ENCODE measurements around the gene NLGN2.
"Not testable (repeated sequence)": the region's sequence is repeated elsewhere in the genome, so short reads cannot be mapped to it uniquely, and the experiment has no call there.

NLGN2 gene

GRCh38 chr17:7363311-7363710 lies 44.3 kb upstream of the NLGN2 start:
- H3K4me3 ChIP-seq (replicated peaks; ENCODE audit: insufficient read depth, low read length): no peak overlapping the region
- no peaks in the 10 kb centered on the region for H3K27me3 ChIP-seq (ENCODE audit: insufficient read depth, poor library complexity, severe bottlenecking)
- H3K27ac ChIP-seq (replicated peaks): no peak overlapping the region
- no peak for TF ChIP-seq CTCF (IDR thresholded peaks at IDR 0.05; ENCODE audit: insufficient read depth, low read length)
- TF ChIP-seq SPI1 (IDR thresholded peaks at IDR 0.05; ENCODE audit: borderline replicate concordance, low read depth): no peak
- no peak for TF ChIP-seq POLR2AphosphoS5 (IDR thresholded peaks at IDR 0.05; ENCODE audit: low read depth)
- no peak for TF ChIP-seq GABPA (IDR thresholded peaks at IDR 0.05; ENCODE audit: low read depth)
- no peak for TF ChIP-seq REST (IDR thresholded peaks at IDR 0.05; ENCODE audit: insufficient replicate concordance, low read depth)
- no peak for DNase-seq (ENCODE audit: low read depth in 1 of 2, low spot score in 1 of 2)

- not testable (repeated sequence) for DNase-seq (ENCODE audit: low read depth in 1 of 2, low spot score in 1 of 2)
These were observed 41.7 kb upstream of the NLGN2 start for GRCh38 chr17:7365963-7366362.

GRCh38 chr17:7367083-7367482 lies 40.6 kb upstream of the NLGN2 start:
- Histone ChIP-seq H3K4me3 (replicated peaks; ENCODE audit: insufficient read depth, low read length) (no peak overlapping the region), H3K27me3 (ENCODE audit: insufficient read depth, poor library complexity, severe bottlenecking) (no peaks in the 10 kb centered on the region), H3K27ac (replicated peaks) (no peak overlapping the region)
- DNase-seq (ENCODE audit: low read depth in 1 of 2, low spot score in 1 of 2): no peak
- no peak for TF ChIP-seq POLR2AphosphoS5 (IDR thresholded peaks at IDR 0.05; ENCODE audit: low read depth)

More at GRCh38 chr17:7365963-7366362, 41.7 kb upstream of the NLGN2 start:
- not testable (repeated sequence) for H3K27ac ChIP-seq (replicated peaks); H3K27me3 ChIP-seq (ENCODE audit: insufficient read depth, poor library complexity, severe bottlenecking); H3K4me3 ChIP-seq (replicated peaks; ENCODE audit: insufficient read depth, low read length)

- H3K4me3 ChIP-seq (replicated peaks; ENCODE audit: insufficient read depth, low read length): no peak overlapping the region
- H3K27ac ChIP-seq (replicated peaks): no peak overlapping the region
- TF ChIP-seq SPI1 (IDR thresholded peaks at IDR 0.05; ENCODE audit: borderline replicate concordance, low read depth) (no peak), GABPA (IDR thresholded peaks at IDR 0.05; ENCODE audit: low read depth) (no peak), POLR2AphosphoS5 (IDR thresholded peaks at IDR 0.05; ENCODE audit: low read depth) (no peak), CTCF (IDR thresholded peaks at IDR 0.05; ENCODE audit: insufficient read depth, low read length) (no peak), REST (IDR thresholded peaks at IDR 0.05; ENCODE audit: insufficient replicate concordance, low read depth) (no peak)
- DNase-seq (ENCODE audit: low read depth in 1 of 2, low spot score in 1 of 2): no peak
- H3K27me3 ChIP-seq (ENCODE audit: insufficient read depth, poor library complexity, severe bottlenecking): no peaks in the 10 kb centered on the region
These were observed 39.6 kb upstream of the NLGN2 start for GRCh38 chr17:7367918-7368598.

- not testable (repeated sequence) for DNase-seq (ENCODE audit: low read depth in 1 of 2, low spot score in 1 of 2); H3K27me3 ChIP-seq (ENCODE audit: insufficient read depth, poor library complexity, severe bottlenecking); H3K27ac ChIP-seq (replicated peaks); H3K4me3 ChIP-seq (replicated peaks; ENCODE audit: insufficient read depth, low read length)
These were observed 39.0 kb upstream of the NLGN2 start for GRCh38 chr17:7368599-7368994.

Measured in HL-60 (cell line).